ENCODE measurements around the gene MEIS2.

- no peak for TF ChIP-seq CTCF (IDR thresholded peaks at IDR 0.05; ENCODE audit: poor library complexity, severe bottlenecking)
- no peak for TF ChIP-seq EZH2 (IDR thresholded peaks at IDR 0.05; ENCODE audit: borderline replicate concordance, insufficient read depth, low read length, poor library complexity, severe bottlenecking)
- no peak for TF ChIP-seq TAF1 (IDR thresholded peaks at IDR 0.05; ENCODE audit: low read depth)
- TF ChIP-seq EP300 (conservative IDR thresholded peaks at IDR 0.05; ENCODE audit: poor library complexity, severe bottlenecking), result no peak
These were observed 241.9 kb downstream of the MEIS2 start for GRCh38 chr15:36858423-36858822.
